GM19328 (cell line): Measurements from ENCODE around the gene EXT2.

Experiments used
- ATAC-seq: cut with Tn5 transposase; IDR thresholded peaks from one replicate; pipeline ENCODE4 v1.9.1; 2021; ENCODE audit warnings: mild to moderate bottlenecking, moderate library complexity; ENCODE audit not compliant: unreplicated experiment

EXT2 gene

GRCh38 chr11:44162004-44162403, 66.5 kb downstream of the EXT2 start:
- ATAC-seq: no peak

DNA sequence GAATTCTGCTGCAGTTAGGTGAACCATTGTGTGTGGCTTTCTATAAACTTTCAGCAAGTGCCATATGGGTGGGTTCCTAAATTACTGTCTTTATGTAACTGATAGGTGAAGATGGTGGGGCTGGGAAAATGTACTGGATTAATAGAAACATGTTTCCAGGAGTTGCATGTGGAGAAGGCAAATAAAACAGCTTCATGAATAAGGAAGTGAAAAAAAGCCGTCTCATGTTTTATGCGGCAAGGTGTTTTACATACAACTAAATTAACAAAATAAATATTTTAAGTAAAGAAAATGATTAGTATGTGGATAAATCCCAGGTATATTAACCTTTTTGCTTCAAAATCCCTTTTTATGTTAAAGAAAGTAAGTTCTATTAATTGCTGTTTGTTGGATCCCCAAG, 67.2 kb downstream of the EXT2 start:
- ATAC-seq: no peak

- ATAC-seq: no peak
These were observed 70.0 kb downstream of the EXT2 start for GRCh38 chr11:44165432-44165831.

GRCh38 chr11:44167046-44167445, 71.6 kb downstream of the EXT2 start:
- ATAC-seq: no peak

GRCh38 chr11:44171518-44171917, 76.0 kb downstream of the EXT2 start:
- ATAC-seq: no peak

DNA sequence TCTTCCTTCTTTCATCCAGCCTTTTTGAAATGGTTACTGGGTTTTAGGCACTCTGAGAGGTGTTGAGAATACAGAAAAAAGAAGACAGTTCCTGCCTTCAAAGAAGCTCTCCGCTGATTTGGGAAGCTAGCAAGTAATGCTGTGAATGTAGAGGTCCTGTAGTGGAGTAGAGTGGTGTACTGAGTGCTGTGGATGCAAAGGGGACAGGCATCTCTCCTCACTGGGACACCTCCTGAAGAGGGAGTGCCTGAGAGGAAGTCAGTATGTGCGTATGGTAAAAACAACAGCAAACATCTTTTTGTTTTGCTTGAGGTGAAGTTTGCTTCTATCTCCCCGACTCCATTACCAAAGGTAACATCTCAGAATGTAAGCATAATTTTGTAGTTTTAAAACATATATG, 77.5 kb downstream of the EXT2 start:
- no peak for ATAC-seq

DNA sequence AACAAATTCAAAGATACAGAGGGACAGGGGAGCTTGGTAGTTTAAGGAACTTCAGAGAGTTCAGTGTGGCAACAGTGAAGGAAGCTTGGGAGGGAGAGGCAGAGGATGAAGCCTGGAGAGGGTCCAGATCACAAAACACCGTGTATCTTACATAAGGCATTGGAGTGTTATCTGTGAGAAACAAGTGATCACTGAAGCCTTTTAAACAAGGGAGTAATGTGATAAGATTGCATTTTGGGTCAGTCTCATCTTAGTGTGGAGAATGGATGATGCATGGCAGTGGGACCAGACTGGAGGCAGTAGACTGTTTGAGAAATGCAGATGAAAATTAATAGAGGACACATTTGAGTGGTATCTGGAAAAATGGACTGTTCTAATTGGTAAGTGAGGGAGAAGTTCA, 79.4 kb downstream of the EXT2 start:
- no peak for ATAC-seq

DNA sequence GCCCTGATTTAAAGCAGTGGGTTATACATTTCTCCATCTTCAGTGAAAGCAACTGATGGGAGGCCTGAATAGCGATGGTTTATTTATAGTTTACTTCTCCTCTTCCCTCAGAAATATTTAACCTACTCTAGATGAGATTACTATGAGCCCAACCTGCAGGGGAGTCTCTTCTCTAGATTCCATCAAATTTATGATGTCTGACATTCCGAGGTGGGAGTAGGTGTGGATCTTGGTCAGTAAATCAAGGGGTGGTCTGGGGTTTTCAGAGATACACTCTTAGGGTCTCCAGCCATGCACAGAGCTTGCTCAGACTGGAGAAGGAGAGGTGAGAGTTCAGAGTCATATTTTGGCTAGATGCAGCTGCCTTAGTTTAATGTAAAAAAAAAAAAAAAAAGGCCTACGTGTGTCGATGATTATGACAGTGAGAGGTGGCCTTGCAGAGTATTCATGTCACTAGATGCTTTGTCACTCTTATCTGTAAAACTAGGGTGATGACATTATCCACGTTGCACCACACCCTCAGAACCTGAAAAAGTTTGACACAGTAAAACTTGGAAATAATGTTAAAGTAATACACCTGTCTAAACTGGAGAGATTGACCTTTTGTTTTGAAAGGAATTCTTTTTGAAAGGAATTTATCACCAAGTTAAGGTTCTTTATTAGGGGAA, 81.2 kb downstream of the EXT2 start:
- ATAC-seq: no peak

DNA sequence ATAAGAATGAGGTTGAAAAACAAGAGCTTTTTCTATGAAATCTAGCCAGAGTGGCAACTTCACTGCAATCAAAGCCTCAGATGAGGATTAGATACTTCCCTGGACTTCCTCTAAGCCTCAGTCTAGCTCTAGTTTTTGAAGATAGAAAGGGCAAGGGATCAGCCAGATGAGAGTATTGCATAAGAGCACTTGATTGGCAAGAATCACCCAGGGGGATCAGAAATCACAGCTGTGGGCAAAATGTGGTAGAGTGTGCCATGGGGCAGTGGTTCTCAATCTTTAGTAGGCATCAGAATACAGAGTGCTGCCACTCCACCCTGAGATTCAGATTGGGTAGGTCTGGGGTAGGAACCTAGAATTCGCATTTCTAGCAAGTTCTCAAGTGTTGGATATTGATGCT, 82.4 kb downstream of the EXT2 start:
- ATAC-seq: no peak

DNA sequence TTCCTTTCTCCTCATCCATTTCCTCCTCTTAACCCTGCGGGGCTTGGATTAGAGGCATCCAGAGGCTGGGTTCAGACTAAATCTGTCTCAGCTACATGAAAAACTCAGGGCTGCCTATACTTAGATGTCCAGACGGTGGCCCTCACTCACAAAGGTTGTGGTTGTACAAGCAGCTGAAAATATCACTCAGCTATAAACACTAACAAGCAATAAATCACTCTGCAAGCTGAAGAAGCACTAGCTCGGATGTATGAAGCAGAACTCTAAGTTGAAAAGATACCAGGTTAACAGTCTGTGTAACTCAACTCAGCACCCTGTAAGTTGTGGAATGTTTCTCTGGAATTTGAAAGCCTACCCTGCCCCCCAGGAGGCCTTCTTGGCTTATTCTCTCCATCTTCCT, 82.9 kb downstream of the EXT2 start:
- no peak for ATAC-seq

GRCh38 chr11:44179173-44179572, 83.7 kb downstream of the EXT2 start:
- ATAC-seq: no peak

- no peak for ATAC-seq
These were observed 84.6 kb downstream of the EXT2 start for GRCh38 chr11:44180107-44180506.

DNA sequence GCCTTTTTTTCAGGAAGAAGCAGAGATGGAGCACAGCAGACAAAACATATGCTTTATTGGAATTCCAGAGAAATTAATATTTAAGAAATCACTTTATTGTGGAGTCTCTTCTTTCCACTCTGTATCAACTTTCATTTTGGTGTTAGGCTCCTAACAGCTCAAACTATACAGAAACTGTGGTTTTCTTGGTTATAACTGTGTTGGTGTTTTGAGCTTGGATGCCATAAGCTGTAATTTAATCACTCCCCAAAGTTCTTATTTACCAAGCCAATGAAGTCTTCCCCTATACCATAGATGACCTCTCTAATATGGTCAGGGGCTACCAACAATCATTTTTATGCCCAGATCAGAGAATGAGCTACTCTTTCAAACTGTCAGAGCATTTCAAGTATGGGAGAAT, 90.0 kb downstream of the EXT2 start:
- no peak for ATAC-seq

DNA sequence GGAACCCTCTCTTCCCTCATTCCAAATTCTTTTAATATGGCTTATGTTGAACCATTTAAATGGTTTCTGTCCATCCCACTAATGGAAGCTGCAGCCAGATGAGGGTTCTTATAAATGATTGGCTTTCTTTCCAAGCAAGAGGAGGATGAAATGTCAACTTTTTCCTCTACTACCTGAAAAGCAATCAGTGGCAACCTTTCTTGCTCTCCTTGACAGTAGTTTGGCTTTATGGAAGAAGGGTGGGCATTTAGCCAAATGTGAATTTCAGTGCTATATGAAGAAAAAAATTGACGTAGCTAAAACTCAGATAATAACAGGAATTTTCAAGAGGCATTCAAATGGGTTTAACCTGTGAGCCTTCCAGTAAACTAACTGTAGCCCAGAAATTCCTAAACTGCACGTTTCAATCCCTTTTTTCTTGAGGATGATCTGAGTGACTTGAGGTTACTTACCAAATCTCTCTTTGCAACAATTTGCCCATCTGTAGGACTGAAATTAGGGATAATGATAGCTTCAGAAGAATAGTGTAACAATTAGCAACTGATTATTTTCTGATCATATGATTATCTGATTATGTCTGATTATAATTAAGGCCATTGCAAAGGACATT, 90.9 kb downstream of the EXT2 start:
- ATAC-seq: no peak

- no peak for ATAC-seq
These were observed 93.2 kb downstream of the EXT2 start for GRCh38 chr11:44188643-44189042.

DNA sequence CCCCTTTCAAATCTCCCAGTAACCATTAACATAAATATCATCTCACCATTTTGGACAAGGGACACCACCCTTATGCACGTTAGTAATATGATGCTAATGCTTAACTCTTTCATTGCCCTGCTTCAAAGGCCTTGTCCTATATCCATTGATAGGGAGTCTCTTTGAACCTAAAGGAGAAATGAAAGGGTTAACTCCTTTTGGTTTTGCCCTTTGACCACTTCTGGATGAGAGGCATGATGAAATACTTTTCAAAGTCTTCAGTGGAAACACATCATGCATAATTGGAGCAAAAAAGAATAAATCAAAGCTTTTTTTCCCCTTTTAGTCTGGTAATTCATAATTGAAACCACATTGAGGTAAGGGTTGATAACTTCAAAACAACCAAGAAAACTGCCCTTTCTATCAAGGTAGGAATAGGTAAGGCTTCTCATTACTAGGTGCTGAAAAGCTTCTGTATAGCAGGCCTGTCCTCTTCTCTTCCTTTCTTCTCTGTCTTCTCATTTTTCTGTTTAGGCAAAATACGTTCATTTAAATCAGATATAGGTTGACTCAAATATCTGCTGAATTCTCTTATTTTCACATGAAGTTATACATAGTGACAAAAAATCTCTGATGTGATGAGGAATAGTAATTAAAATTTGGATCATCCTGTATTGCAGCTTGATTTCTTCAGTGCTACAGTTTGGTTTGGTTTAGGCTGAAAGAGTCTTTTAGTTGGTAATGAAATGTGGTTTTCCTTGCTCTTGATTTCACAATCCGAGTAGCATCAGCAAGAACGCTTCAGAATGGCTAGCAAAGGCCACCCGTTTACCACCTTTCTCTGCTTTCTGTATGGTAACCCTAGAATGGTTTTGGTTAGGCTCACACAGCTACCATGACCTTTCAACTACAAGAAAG, 94.8 kb downstream of the EXT2 start:
- no peak for ATAC-seq

DNA sequence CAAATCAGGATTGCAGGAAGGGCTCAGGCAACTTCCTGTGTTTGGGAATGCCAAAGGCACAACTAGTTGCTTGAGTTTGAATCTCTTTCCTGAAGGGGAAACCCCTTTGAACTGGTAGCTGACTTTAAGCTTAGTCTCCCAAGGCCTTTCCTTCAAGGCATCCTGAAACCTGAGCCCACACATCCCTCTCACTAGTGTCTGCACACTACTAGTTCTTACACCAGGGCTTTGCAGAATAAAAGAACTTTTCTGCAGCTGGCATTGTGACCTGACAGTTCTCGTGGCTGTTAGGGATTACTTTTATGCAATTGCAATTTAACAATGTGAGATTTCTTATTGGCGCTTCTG, 95.4 kb downstream of the EXT2 start:
- ATAC-seq: no peak

DNA sequence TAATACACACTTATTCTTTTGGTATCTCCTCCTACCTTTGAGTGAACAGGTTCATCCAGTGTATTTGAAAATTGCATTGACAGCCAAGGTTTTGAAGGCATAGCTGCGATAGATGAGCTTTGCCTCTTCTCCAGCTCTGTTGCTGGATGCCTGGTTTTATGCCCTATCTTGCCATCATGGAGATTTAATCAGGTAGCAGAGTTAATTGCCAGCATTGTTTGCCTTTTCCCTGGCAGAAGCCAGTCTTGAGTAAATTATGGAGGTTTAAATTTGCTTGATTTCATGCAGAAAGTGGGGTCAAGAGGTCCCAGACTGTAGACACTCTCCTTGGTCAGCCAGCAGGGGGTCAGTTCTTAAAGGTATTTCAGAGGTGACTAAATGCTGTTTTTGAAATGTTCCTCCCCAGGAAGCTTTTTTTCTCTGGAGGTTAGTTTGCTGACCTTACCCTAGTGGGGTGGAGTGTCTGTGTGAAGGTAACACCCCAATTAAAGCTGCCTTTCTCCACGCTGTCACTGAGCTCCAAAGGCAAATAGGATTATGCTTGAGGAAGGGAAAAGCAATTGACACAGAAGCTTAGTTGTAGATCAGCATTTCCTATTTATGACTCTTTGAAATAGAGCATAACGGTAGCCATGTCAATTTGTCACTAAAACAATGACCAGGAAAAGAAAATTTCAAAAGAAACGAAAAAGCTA, 96.0 kb downstream of the EXT2 start:
- no peak for ATAC-seq

DNA sequence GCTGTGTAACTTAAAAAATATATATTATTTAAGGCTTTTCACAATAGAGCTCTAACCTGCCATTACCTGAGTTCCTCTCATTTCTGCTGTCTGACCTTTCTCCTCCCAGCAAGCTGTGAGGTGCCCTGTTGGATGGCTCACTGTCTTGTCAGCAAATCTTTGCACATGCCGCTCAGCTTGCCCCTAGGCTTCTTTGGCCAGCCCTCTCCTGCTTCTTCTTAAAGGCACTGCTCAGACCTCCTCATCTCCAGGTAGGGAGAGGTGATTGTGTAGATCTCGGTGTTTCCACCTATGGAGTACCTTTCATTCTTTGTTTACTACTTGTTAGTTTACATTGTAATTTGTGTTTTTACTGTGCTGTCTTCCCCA, 96.5 kb downstream of the EXT2 start:
- no peak for ATAC-seq

DNA sequence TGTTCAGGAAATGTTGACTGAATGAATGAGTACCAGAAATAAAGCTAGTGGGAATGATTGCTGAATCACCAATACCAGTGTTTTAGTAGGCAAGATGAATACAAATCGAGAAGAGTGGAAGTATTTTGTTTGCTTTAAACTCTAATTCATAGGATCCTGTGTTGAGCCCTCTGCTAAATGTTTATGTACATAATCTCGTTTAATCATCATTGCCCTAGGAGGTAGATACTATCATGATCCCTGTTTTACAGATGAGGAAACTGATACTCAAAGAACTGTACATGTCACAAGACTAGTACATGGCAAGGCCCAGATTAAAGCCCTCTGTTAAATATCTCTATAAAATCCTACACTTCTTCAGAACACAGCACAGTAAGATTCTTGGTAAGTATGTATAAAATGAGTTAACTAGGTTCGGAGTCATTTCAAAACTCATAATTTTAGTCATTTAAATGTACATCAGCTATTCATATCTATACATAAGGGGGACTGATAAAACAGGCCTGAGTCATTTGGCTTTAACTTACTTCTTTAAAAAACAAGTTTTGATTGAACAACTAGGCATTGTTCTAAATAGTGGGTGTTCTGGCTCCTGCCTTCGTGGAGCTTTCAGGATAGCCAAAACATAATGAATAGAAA, 97.1 kb downstream of the EXT2 start:
- no peak for ATAC-seq

DNA sequence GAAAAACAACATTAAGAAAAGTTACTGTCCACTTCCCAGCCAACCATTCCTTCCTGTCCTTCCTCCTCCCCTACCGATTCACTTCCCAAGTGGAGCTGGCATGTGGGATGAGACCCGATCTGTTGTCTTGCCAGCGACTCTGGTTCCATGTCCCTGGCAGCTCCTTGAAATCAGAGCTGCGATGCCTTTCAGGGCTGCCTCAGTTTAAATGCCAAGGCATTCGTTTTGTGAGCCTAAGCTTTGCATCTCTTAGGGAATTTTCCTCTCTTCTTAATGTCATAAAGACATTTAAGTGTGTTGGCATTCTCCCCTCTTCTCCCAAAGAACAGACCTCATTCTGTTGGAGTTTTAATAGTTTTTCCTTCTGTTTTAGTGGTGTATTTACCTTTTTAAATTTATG, 98.4 kb downstream of the EXT2 start:
- ATAC-seq: no peak
